GM23338 (cell line): ENCODE data around the gene SORL1-AS1.

Experiments used
- CREB1 ChIP-seq: fragments of 250-450 bp; sonication (Bioruptor Pico); IDR thresholded peaks from 2 replicates; pipeline ENCODE4 v1.5.0; 2020; ENCODE audit warnings: low read depth, mild to moderate bottlenecking, moderate library complexity
- EZH2 ChIP-seq: fragments of 200-600 bp; sonication (generic); IDR thresholded peaks from one replicate; pipeline ENCODE4 v1.8.0; 2017; ENCODE audit warnings: antibody characterized with exemption, mild to moderate bottlenecking, low read depth; ENCODE audit not compliant: unreplicated experiment
- EZH2phosphoT487 ChIP-seq: fragments of 200-600 bp; sonication (generic); IDR thresholded peaks from one replicate; pipeline ENCODE4 v1.8.1; 2018; ENCODE audit warnings: antibody characterized with exemption; ENCODE audit not compliant: unreplicated experiment
- POLR2AphosphoS5 ChIP-seq: IDR thresholded peaks from 2 replicates; pipeline ENCODE4 v1.6.1; 2016; ENCODE audit warnings: antibody characterized with exemption, low read depth
- REST ChIP-seq: IDR thresholded peaks from one replicate; pipeline ENCODE4 v1.6.1; 2018; ENCODE audit warnings: antibody characterized with exemption; ENCODE audit not compliant: unreplicated experiment
- ZNF331 ChIP-seq: fragments of 250-450 bp; sonication (Bioruptor Pico); IDR thresholded peaks from 2 replicates; pipeline ENCODE4 v1.5.0; 2020; ENCODE audit warnings: low read depth, mild to moderate bottlenecking, moderate library complexity

- TF ChIP-seq CREB1 (CRISPR knock-in tag): no peak
- TF ChIP-seq POLR2AphosphoS5: no peak
- no peak for TF ChIP-seq EZH2
- TF ChIP-seq ZNF331 (CRISPR knock-in tag): no peak
- no peak for TF ChIP-seq EZH2phosphoT487
- TF ChIP-seq REST: no peak
Measured at GRCh38 chr11:121456151-121456550, 3.4 kb upstream of the SORL1-AS1 start.
